ENCODE data around the gene TMEM214.

DNA sequence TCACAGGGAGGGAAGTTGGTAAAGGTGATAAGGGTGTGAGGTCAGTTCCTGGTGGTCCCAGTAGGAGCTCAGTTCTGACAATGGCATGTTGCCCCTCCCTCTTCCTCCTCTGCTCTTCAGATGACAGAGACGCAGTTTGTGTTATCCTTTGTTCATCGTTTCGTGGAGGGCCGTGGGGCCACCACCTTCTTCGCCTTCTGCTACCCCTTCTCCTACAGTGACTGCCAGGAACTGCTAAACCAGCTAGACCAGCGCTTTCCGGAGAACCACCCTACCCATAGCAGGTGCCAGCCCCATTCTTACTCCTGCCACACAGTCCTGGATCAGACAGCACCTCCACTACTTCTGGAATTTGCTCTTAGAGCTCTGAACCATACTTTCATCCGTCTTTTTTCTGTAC is 21.0 kb downstream of the TMEM214 start:
- TF ChIP-seq, protein P1, sequence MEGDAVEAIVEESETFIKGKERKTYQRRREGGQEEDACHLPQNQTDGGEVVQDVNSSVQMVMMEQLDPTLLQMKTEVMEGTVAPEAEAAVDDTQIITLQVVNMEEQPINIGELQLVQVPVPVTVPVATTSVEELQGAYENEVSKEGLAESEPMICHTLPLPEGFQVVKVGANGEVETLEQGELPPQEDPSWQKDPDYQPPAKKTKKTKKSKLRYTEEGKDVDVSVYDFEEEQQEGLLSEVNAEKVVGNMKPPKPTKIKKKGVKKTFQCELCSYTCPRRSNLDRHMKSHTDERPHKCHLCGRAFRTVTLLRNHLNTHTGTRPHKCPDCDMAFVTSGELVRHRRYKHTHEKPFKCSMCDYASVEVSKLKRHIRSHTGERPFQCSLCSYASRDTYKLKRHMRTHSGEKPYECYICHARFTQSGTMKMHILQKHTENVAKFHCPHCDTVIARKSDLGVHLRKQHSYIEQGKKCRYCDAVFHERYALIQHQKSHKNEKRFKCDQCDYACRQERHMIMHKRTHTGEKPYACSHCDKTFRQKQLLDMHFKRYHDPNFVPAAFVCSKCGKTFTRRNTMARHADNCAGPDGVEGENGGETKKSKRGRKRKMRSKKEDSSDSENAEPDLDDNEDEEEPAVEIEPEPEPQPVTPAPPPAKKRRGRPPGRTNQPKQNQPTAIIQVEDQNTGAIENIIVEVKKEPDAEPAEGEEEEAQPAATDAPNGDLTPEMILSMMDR (IDR thresholded peaks at IDR 0.05; ENCODE audit: low read length) = no peak
- TF ChIP-seq EZH2 (IDR thresholded peaks at IDR 0.05; ENCODE audit: borderline replicate concordance, low read length) = no peak

All from OCI-LY1 (cell line).